Hepatocyte (in vitro differentiated cells): Measurements from ENCODE around the gene ZNF326. TPM values are rescaled to one million over a fixed set of nuclear protein-coding genes. Genes with fewer than 3 reads are reported as not detected.
A peak's percentile ranks its signal among the peaks of the same experiment; 100 is the strongest.

Source experiments
- DNase-seq: peaks from one replicate; pipeline ENCODE4 v3.0.0-alpha.2; 2016; ENCODE audit warnings: low spot score
- H2AFZ ChIP-seq: fragments of 200-600 bp; sonication (generic); 2 replicates; pipeline ENCODE4 v1.6.0; 2016; ENCODE audit warnings: antibody characterized with exemption, mild to moderate bottlenecking
- H3K27ac ChIP-seq: fragments of 200-600 bp; sonication (generic); 2 replicates; pipeline ENCODE4 v1.5.1; 2016; ENCODE audit warnings: mild to moderate bottlenecking
- H3K27me3 ChIP-seq: fragments of 200-600 bp; sonication (generic); 2 replicates; pipeline ENCODE4 v1.6.1; 2016
- H3K36me3 ChIP-seq: fragments of 200-600 bp; sonication (generic); replicated peaks from 2 replicates; pipeline ENCODE4 v1.5.1; 2016; ENCODE audit warnings: low read depth; ENCODE audit not compliant: insufficient read depth
- H3K4me1 ChIP-seq: fragments of 200-600 bp; sonication (generic); 2 replicates; pipeline ENCODE4 v1.5.1; 2016; ENCODE audit warnings: mild to moderate bottlenecking, moderate library complexity; ENCODE audit not compliant: insufficient read depth
- H3K4me2 ChIP-seq: fragments of 200-600 bp; sonication (generic); 2 replicates; pipeline ENCODE4 v1.6.0; 2016
- H3K4me3 ChIP-seq: fragments of 200-600 bp; sonication (generic); 2 replicates; pipeline ENCODE4 v1.5.1; 2016; ENCODE audit warnings: mild to moderate bottlenecking
- H3K79me2 ChIP-seq: fragments of 200-600 bp; sonication (generic); 2 replicates; pipeline ENCODE4 v1.6.0; 2017; ENCODE audit warnings: mild to moderate bottlenecking
- H3K9me2 ChIP-seq: fragments of 200-600 bp; sonication (generic); replicated peaks from 2 replicates; pipeline ENCODE4 v1.6.0; 2017; ENCODE audit warnings: mild to moderate bottlenecking; ENCODE audit not compliant: insufficient read depth
- H3K9me3 ChIP-seq: fragments of 200-600 bp; sonication (generic); 2 replicates; pipeline ENCODE4 v1.5.1; 2016; ENCODE audit warnings: low read depth, mild to moderate bottlenecking
- H4K20me1 ChIP-seq: fragments of 200-600 bp; sonication (generic); 2 replicates; pipeline ENCODE4 v1.6.0; 2016; ENCODE audit warnings: mild to moderate bottlenecking; ENCODE audit not compliant: insufficient read depth, poor library complexity, severe bottlenecking
- EZH2 ChIP-seq: fragments of 200-600 bp; sonication (generic); IDR thresholded peaks from 2 replicates; pipeline ENCODE4 v1.6.1; 2016; ENCODE audit warnings: antibody characterized with exemption, mild to moderate bottlenecking, borderline replicate concordance
- EZH2phosphoT487 ChIP-seq: fragments of 200-600 bp; sonication (generic); IDR thresholded peaks from one replicate; pipeline ENCODE4 v1.6.1; 2018; ENCODE audit warnings: antibody characterized with exemption, mild to moderate bottlenecking, low read depth, moderate library complexity; ENCODE audit not compliant: unreplicated experiment, severe bottlenecking
- WGBS: methylation state at CpG from one replicate; pipeline ENCODE4 v1.1.6; 2016; ENCODE audit warnings: low lambda C conversion rate; ENCODE audit errors: missing lambda C conversion rate; 5-methylcytosine and 5-hydroxymethylcytosine counted together
- polyA plus RNA-seq: library from polyadenylated mRNA; unstranded; fragments of >200 nt; fragmentation: Nextera tagmentation; extraction: Ambion mirVana; gene quantifications from 2 replicates; pipeline ENCODE4 v1.2.1, GENCODE V29; 2016
- total RNA-seq: library from RNA; depleted of rRNA; stranded (reverse); fragments of >200 nt; gene quantifications from 2 replicates; pipeline ENCODE4 v1.2.3, GENCODE V29; 2014
- TF ChIP-seq, protein P1 (sequence below): fragments of 200-600 bp; sonication (generic); IDR thresholded peaks from 2 replicates; pipeline ENCODE4 v1.5.1; 2016; ENCODE audit warnings: antibody characterized with exemption, mild to moderate bottlenecking; ENCODE audit not compliant: poor library complexity

Gene ZNF326
- total and polyA plus RNA-seq, 2 experiments from 2014 or later = 16.1 to 25.7 TPM

DNA sequence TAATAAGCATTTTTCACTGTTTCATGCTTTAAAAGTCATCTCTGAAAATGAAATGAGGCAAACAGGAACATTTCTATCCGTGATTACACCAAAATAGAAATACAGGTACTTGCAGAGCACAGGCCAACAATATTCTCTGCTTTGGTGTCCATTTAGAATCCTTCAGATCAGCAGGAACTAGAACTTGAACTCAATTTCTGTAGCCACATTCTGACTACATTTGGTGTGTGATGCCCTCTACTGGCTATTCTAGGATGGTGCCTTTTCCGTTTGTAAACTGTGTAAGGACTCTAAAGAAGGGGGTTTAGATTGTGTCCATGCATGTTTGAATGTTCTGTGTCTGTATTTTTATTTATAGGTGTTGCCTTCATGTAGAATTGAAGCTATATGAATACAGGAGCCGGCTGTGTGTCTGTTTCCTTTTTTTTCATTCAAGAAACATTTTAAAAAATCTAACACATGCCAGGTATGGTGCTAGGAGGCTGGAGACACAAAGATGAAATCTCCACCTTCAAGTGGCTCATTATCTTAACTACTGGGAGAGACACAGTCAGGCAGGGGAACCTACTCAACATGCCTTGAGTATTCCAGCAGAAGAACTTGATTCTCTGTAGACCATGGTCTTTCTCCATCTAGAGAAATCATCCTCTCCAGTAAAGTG is 7.6 kb upstream of the ZNF326 start:
- Histone ChIP-seq H3K4me3 (no peak overlapping the region), H3K9me2 (no peaks in the 10 kb centered on the region), H3K4me2 (no peak overlapping the region), H2AFZ (no peak overlapping the region), H3K27ac (no peak overlapping the region), H3K36me3 (no peaks in the 10 kb centered on the region), H3K79me2 (no peaks in the 10 kb centered on the region), H4K20me1 (no peaks in the 10 kb centered on the region), H3K9me3 (no peaks in the 10 kb centered on the region), H3K27me3 (no peaks in the 10 kb centered on the region), H3K4me1 (peaks cover 10% of the 10 kb centered on the region)
- DNase-seq = peak; percentile 84
- 0% methylated on average over 3 of the region's 3 CpGs for WGBS
- TF ChIP-seq EZH2phosphoT487 (no peak), EZH2 (no peak)
- TF ChIP-seq, protein P1, sequence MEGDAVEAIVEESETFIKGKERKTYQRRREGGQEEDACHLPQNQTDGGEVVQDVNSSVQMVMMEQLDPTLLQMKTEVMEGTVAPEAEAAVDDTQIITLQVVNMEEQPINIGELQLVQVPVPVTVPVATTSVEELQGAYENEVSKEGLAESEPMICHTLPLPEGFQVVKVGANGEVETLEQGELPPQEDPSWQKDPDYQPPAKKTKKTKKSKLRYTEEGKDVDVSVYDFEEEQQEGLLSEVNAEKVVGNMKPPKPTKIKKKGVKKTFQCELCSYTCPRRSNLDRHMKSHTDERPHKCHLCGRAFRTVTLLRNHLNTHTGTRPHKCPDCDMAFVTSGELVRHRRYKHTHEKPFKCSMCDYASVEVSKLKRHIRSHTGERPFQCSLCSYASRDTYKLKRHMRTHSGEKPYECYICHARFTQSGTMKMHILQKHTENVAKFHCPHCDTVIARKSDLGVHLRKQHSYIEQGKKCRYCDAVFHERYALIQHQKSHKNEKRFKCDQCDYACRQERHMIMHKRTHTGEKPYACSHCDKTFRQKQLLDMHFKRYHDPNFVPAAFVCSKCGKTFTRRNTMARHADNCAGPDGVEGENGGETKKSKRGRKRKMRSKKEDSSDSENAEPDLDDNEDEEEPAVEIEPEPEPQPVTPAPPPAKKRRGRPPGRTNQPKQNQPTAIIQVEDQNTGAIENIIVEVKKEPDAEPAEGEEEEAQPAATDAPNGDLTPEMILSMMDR = peak; percentile 91

DNA sequence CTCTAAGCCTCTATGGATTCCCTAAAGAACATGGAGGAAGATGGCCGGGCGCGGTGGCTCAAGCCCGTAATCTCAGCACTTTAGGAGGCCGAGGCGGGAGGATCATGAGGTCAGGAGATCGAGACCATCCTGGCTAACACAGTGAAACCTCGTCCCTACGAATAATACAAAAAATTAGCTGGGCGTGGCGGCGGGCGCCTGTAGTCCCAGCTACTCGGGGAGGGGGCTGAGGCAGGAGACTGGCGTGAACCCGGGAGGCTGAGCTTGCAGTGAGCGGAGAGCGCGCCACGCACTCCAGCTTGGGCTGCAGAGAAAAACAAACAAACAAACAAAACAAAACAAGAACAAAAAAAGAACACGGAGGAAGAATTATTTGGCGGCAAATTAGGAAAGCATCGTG is 5.8 kb upstream of the ZNF326 start:
- Histone ChIP-seq H3K9me3 (no peaks in the 10 kb centered on the region), H3K27ac (peak overlapping the region; percentile 81), H3K4me3 (no peak overlapping the region), H3K27me3 (no peaks in the 10 kb centered on the region), H3K4me2 (no peak overlapping the region), H3K4me1 (peaks cover 10% of the 10 kb centered on the region), H2AFZ (no peak overlapping the region), H4K20me1 (no peaks in the 10 kb centered on the region), H3K79me2 (no peaks in the 10 kb centered on the region), H3K36me3 (no peaks in the 10 kb centered on the region), H3K9me2 (no peaks in the 10 kb centered on the region)
- 97% methylated on average over 23 of the region's 23 CpGs for whole genome bisulfite sequencing
- DNase-seq = no peak
- TF ChIP-seq EZH2 = no peak
- TF ChIP-seq, protein P1 = no peak
- no peak for TF ChIP-seq EZH2phosphoT487

DNA sequence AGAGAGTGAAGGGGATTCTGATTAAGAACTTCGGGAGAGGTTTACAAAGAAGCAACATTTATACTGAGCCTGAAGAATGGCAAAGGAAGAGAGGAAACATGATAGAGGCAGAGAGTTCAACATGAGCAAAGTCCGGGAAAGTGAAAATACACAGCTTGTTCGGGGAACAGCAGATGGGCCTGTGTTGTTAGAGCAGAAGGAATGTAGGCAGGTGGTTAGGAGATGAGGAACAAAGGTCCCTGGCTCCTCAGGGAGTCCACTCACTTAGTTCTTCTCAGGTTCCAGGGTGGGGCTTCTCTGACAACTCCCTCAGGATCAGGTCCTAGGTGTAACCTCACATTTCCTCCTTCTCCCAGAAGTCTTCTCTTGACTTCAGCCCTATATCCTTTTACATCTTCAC is 5.1 kb upstream of the ZNF326 start:
- peak; percentile 79 for DNase-seq
- H2AFZ ChIP-seq = no peak overlapping the region
- H4K20me1 ChIP-seq = no peaks in the 10 kb centered on the region
- TF ChIP-seq, protein P1 = no peak
- TF ChIP-seq EZH2phosphoT487 (no peak), EZH2 (no peak)
- no peaks in the 10 kb centered on the region for H3K79me2 ChIP-seq
- no peaks in the 10 kb centered on the region for H3K9me3 ChIP-seq
- peaks cover 10% of the 10 kb centered on the region for H3K4me1 ChIP-seq
- peak overlapping the region; percentile 64 for H3K4me2 ChIP-seq
- no peaks in the 10 kb centered on the region for H3K9me2 ChIP-seq
- H3K27me3 ChIP-seq = no peaks in the 10 kb centered on the region
- no peaks in the 10 kb centered on the region for H3K36me3 ChIP-seq
- WGBS = 44% methylated on average over 3 of the region's 3 CpGs
- H3K4me3 ChIP-seq = no peak overlapping the region
- H3K27ac ChIP-seq = peak overlapping the region; percentile 81
